H1 (cell line): Measurements from ENCODE around the gene C3orf22. TPM values are rescaled to one million over a fixed set of nuclear protein-coding genes. Genes with fewer than 3 reads are reported as not detected.

ENCODE experiments used
- CTCF ChIA-PET: fragments of 300-600 bp; sonication (Branson Sonifier 250); formaldehyde crosslinking; loops from one replicate; lab custom pipeline; 2021; ENCODE audit not compliant: partially characterized antibody; lab: Charles Lee
- POLR2A ChIA-PET: fragments of 300-600 bp; sonication (Branson Sonifier 250); formaldehyde crosslinking; loops from one replicate; lab custom pipeline; 2021; ENCODE audit warnings: inconsistent platforms; ENCODE audit not compliant: partially characterized antibody; lab: Charles Lee
- DNase-seq, 2 experiments: peaks; one replicate each; pipeline versions ENCODE4 v3.0.0 to v3.0.0-alpha.2; 2010 to 2022; ENCODE audit warnings: low spot score in 2 of 2, low read depth in 1 of 2, mixed read lengths in 1 of 2
- FAIRE-seq: peaks from 2 replicates; lab custom pipeline; 2011; peaks lifted over from hg19 to GRCh38; lab: Jason Lieb, UNC
- H2AFZ ChIP-seq: 2 replicates; pipeline ENCODE4 v1.8.1; 2012; ENCODE audit warnings: low read length, inconsistent platforms
- H2AK5ac ChIP-seq: 2 replicates; pipeline ENCODE4 v1.6.1; 2013; ENCODE audit warnings: low read depth, low read length
- H2BK120ac ChIP-seq: replicated peaks from 2 replicates; pipeline ENCODE3; 2013; ENCODE audit warnings: low read depth, low read length, inconsistent platforms
- H2BK12ac ChIP-seq: 2 replicates; pipeline ENCODE4 v1.6.1; 2013; ENCODE audit warnings: low read depth, low read length
- H2BK15ac ChIP-seq: 2 replicates; pipeline ENCODE4 v1.6.1; 2013; ENCODE audit warnings: low read length
- H2BK20ac ChIP-seq: 2 replicates; pipeline ENCODE4 v1.6.1; 2013; ENCODE audit warnings: low read length
- H2BK5ac ChIP-seq: 2 replicates; pipeline ENCODE4 v1.6.1; 2013; ENCODE audit warnings: low read depth, low read length
- H3K14ac ChIP-seq: 2 replicates; pipeline ENCODE4 v1.6.1; 2013; ENCODE audit warnings: inconsistent platforms; ENCODE audit not compliant: insufficient read length
- H3K18ac ChIP-seq: 2 replicates; pipeline ENCODE4 v1.6.1; 2013; ENCODE audit warnings: low read length; ENCODE audit errors: extremely low read depth
- H3K23ac ChIP-seq: 2 replicates; pipeline ENCODE4 v1.6.1; 2013; ENCODE audit warnings: inconsistent platforms; ENCODE audit not compliant: insufficient read length
- H3K23me2 ChIP-seq: 2 replicates; pipeline ENCODE4 v1.6.1; 2013; ENCODE audit warnings: low read depth, low read length
- H3K27ac ChIP-seq: 2 replicates; pipeline ENCODE4 v1.6.1; 2011; ENCODE audit warnings: low read depth, low read length, inconsistent platforms
- H3K27me3 ChIP-seq, 4 experiments: replicated peaks in 1 of 4; 1 replicate in 1 of 4; 2 replicates in 3 of 4; pipeline versions ENCODE4 v1.6.1 to v1.8.1; 2011 to 2013; ENCODE audit warnings: low read length in 3 of 4, mild to moderate bottlenecking in 3 of 4, inconsistent platforms in 2 of 4, mixed read lengths in 2 of 4, moderate library complexity in 1 of 4; ENCODE audit not compliant: control insufficient read depth in 3 of 4, insufficient read depth in 3 of 4; ENCODE audit errors: extremely low read depth in 1 of 4
- H3K36me3 ChIP-seq, 4 experiments: 2 replicates each; pipeline versions ENCODE4 v1.6.1 to v1.8.1; 2011 to 2013; ENCODE audit warnings: mild to moderate bottlenecking in 4 of 4, low read length in 3 of 4, moderate library complexity in 2 of 4, control low read depth in 1 of 4, inconsistent platforms in 1 of 4; ENCODE audit not compliant: insufficient read depth in 4 of 4, control insufficient read depth in 2 of 4
- H3K4ac ChIP-seq: replicated peaks from 2 replicates; pipeline ENCODE3; 2013; ENCODE audit warnings: low read length, low read depth, mixed read lengths, inconsistent platforms; ENCODE audit not compliant: insufficient read length
- H3K4me1 ChIP-seq, 4 experiments: replicated peaks in 1 of 4; 1 replicate in 1 of 4; 2 replicates in 3 of 4; pipeline versions ENCODE4 v1.6.1 to v1.8.1; 2011 to 2013; ENCODE audit warnings: low read length in 3 of 4, inconsistent platforms in 2 of 4, mixed read lengths in 1 of 4; ENCODE audit not compliant: insufficient read depth in 4 of 4, control insufficient read depth in 3 of 4
- H3K4me2 ChIP-seq, 2 experiments: 2 replicates each; pipeline versions ENCODE4 v1.6.1 to v1.8.1; 2011 to 2013; ENCODE audit warnings: low read depth in 2 of 2, low read length in 2 of 2, control low read depth in 1 of 2, inconsistent platforms in 1 of 2, mild to moderate bottlenecking in 1 of 2; ENCODE audit not compliant: insufficient read depth in 1 of 2
- H3K4me3 ChIP-seq, 4 experiments: fragments of 200-600, 300-600 bp in 1 of 4; sonication (generic), shearing (Covaris generic), sonication (Bioruptor Twin) in 1 of 4; 2 replicates each; pipeline versions ENCODE4 v1.5.1 to v1.8.1; 2011 to 2016; ENCODE audit warnings: low read length in 4 of 4, low read depth in 3 of 4, control low read depth in 2 of 4, inconsistent platforms in 2 of 4, mild to moderate bottlenecking in 2 of 4, mixed read lengths in 1 of 4, moderate library complexity in 1 of 4; ENCODE audit not compliant: insufficient read depth in 2 of 4; ENCODE audit errors: extremely low read depth in 1 of 4
- H3K56ac ChIP-seq: replicated peaks from 2 replicates; pipeline ENCODE3; 2013; ENCODE audit warnings: low read depth, mild to moderate bottlenecking, mixed read lengths, low read length, inconsistent platforms; ENCODE audit not compliant: insufficient read length
- H3K79me1 ChIP-seq: 2 replicates; pipeline ENCODE4 v1.6.1; 2013; ENCODE audit warnings: low read depth, low read length, control low read depth
- H3K79me2 ChIP-seq, 2 experiments: 2 replicates each; pipeline versions ENCODE4 v1.6.1 to v1.8.1; 2012 to 2013; ENCODE audit warnings: low read length in 2 of 2, mild to moderate bottlenecking in 2 of 2, inconsistent platforms in 1 of 2; ENCODE audit not compliant: insufficient read depth in 2 of 2, control insufficient read depth in 1 of 2
- H3K9ac ChIP-seq, 4 experiments: replicated peaks in 1 of 4; 1 replicate in 1 of 4; 2 replicates in 3 of 4; pipeline versions ENCODE4 v1.6.1 to v1.8.1; 2011 to 2013; ENCODE audit warnings: low read depth in 3 of 4, low read length in 3 of 4, control low read depth in 2 of 4, mild to moderate bottlenecking in 2 of 4, moderate library complexity in 2 of 4, inconsistent platforms in 1 of 4; ENCODE audit errors: extremely low read depth in 1 of 4
- H3K9me3 ChIP-seq, 2 experiments: 2 replicates each; pipeline versions ENCODE4 v1.6.1 to v1.8.1; 2012 to 2013; ENCODE audit warnings: mild to moderate bottlenecking in 2 of 2, moderate library complexity in 2 of 2, control low read depth in 1 of 2, inconsistent platforms in 1 of 2, low read depth in 1 of 2, low read length in 1 of 2, mixed read lengths in 1 of 2; ENCODE audit not compliant: insufficient read depth in 2 of 2
- H4K20me1 ChIP-seq, 2 experiments: replicated peaks in 1 of 2; 2 replicates each; pipeline versions ENCODE3 to v1.8.1; 2011 to 2013; ENCODE audit warnings: inconsistent platforms in 2 of 2, low read length in 2 of 2, mild to moderate bottlenecking in 1 of 2; ENCODE audit not compliant: insufficient read depth in 2 of 2, control insufficient read depth in 1 of 2
- H4K5ac ChIP-seq: 2 replicates; pipeline ENCODE4 v1.6.1; 2013; ENCODE audit warnings: low read length, low read depth, mixed read lengths, inconsistent platforms; ENCODE audit not compliant: insufficient read length
- H4K8ac ChIP-seq: 2 replicates; pipeline ENCODE4 v1.8.0; 2013; ENCODE audit warnings: mild to moderate bottlenecking, moderate library complexity, low read length, inconsistent platforms; ENCODE audit not compliant: insufficient read depth; ENCODE audit errors: extremely low read depth
- H4K91ac ChIP-seq: replicated peaks from 2 replicates; pipeline ENCODE3; 2013; ENCODE audit warnings: low read length, mixed read lengths, inconsistent platforms; ENCODE audit not compliant: insufficient read length
- CEBPB ChIP-seq: IDR thresholded peaks from 2 replicates; pipeline ENCODE4 v1.6.1; 2012; ENCODE audit warnings: low read depth, low read length
- FOSL1 ChIP-seq: IDR thresholded peaks from 2 replicates; pipeline ENCODE4 v1.6.1; 2011; ENCODE audit warnings: mild to moderate bottlenecking, low read depth, low read length, moderate library complexity; ENCODE audit not compliant: insufficient read depth
- GABPA ChIP-seq: IDR thresholded peaks from 2 replicates; pipeline ENCODE4 v1.6.1; 2011; ENCODE audit warnings: mild to moderate bottlenecking, low read length, moderate library complexity, borderline replicate concordance; ENCODE audit not compliant: insufficient read depth
- HDAC6 ChIP-seq: IDR thresholded peaks from one replicate; pipeline ENCODE4 v1.7.1; 2012; ENCODE audit warnings: low read depth, mild to moderate bottlenecking, inconsistent platforms, low read length, moderate library complexity
- JUND ChIP-seq: IDR thresholded peaks from 2 replicates; pipeline ENCODE4 v1.6.1; 2011; ENCODE audit warnings: mild to moderate bottlenecking, improper control_type of control experiment, low read length
- KDM5A ChIP-seq: fragments of 200-600 bp; IDR thresholded peaks from 2 replicates; pipeline ENCODE4 v1.7.1; 2012; ENCODE audit warnings: mild to moderate bottlenecking, low read length, inconsistent platforms, mixed read lengths
- NANOG ChIP-seq: IDR thresholded peaks from 2 replicates; pipeline ENCODE4 v1.6.1; 2011; ENCODE audit warnings: low read length, low read depth, mild to moderate bottlenecking, inconsistent platforms; ENCODE audit not compliant: insufficient read depth, poor library complexity, severe bottlenecking
- PHF8 ChIP-seq: fragments of 200-600 bp; sonication (generic); conservative IDR thresholded peaks from 2 replicates; pipeline ENCODE4 v1.7.1; 2012; ENCODE audit warnings: low read depth, mild to moderate bottlenecking, inconsistent platforms, low read length, moderate library complexity
- RXRA ChIP-seq: IDR thresholded peaks from 2 replicates; pipeline ENCODE4 v1.6.1; 2011; ENCODE audit warnings: low read depth, mild to moderate bottlenecking, low read length, moderate library complexity; ENCODE audit not compliant: insufficient read depth
- SIRT6 ChIP-seq: IDR thresholded peaks from one replicate; pipeline ENCODE4 v1.7.1; 2012; ENCODE audit warnings: low read length, inconsistent platforms
- SP1 ChIP-seq: IDR thresholded peaks from 2 replicates; pipeline ENCODE4 v1.6.1; 2011; ENCODE audit warnings: low read depth, low read length
- TAF7 ChIP-seq: optimal IDR thresholded peaks from 2 replicates; pipeline ENCODE3; 2011; ENCODE audit warnings: low read depth, mild to moderate bottlenecking, inconsistent platforms, low read length, moderate library complexity, borderline replicate concordance
- TBP ChIP-seq: IDR thresholded peaks from 2 replicates; pipeline ENCODE4 v1.6.1; 2011; ENCODE audit warnings: low read depth, low read length, improper control_type of control experiment
- TCF12 ChIP-seq: IDR thresholded peaks from 2 replicates; pipeline ENCODE4 v1.6.1; 2011; ENCODE audit warnings: low read depth, mild to moderate bottlenecking, low read length
- WGBS, 2 experiments: shearing (Covaris generic) in 1 of 2; methylation state at CpG; one replicate each; pipeline versions ENCODE4 v1.1.6 to v1.1.7; 2013 to 2015; ENCODE audit warnings: low lambda C conversion rate in 2 of 2, mixed read lengths in 2 of 2, inconsistent platforms in 1 of 2, low coverage in 1 of 2, missing lambda C conversion rate in 1 of 2; ENCODE audit not compliant: insufficient replicate concordance in 2 of 2, insufficient coverage in 1 of 2, insufficient read length in 1 of 2; ENCODE audit errors: extremely low coverage in 1 of 2, missing lambda C conversion rate in 1 of 2; 5-methylcytosine and 5-hydroxymethylcytosine counted together
- polyA plus RNA-seq, 7 experiments: library from polyadenylated mRNA; depleted of rRNA in 3 of 7; stranded (reverse) in 5 of 7; unstranded in 2 of 7; fragments of >200 nt in 5 of 7; fragments of 200-250 nt in 2 of 7; gene quantifications; 1 replicate in 5 of 7; 2 replicates in 1 of 7; 4 replicates in 1 of 7; pipeline versions ENCODE4 v1.2.1 to v1.2.3, GENCODE V29; 2011 to 2013; ENCODE audit warnings: missing spikeins in 2 of 7, mixed read lengths in 2 of 7
- total RNA-seq: library from RNA; stranded (reverse); fragmentation: NEBNext Ultra II Directional; extraction: Animal tissue kit (Norgen Biotek cat#: 25700); gene quantifications from 2 replicates; pipeline ENCODE4 v1.2.1, GENCODE V29; 2021

The C3orf22 gene
- total and polyA plus RNA-seq, 2 of the 8 experiments (the other 6 are each of a cell fraction or from before 2014, with no cell fraction given) = not detected

GRCh38 chr3:126511291-126511690, 47.4 kb downstream of the C3orf22 start:
- Histone ChIP-seq H3K79me2 (no peaks in the 10 kb centered on the region), H4K8ac (no peak overlapping the region), H3K27me3 (no peaks in the 10 kb centered on the region), H3K56ac (no peak overlapping the region), H3K36me3 (no peaks in the 10 kb centered on the region), H4K20me1 (no peaks in the 10 kb centered on the region), H2BK15ac (no peak overlapping the region), H2BK120ac (no peak overlapping the region), H3K23ac (no peak overlapping the region), H2BK12ac (no peak overlapping the region), H3K9ac (no peak overlapping the region), H4K5ac (no peak overlapping the region), H3K4me2 (no peak overlapping the region), H3K18ac (no peak overlapping the region), H3K23me2 (no peaks in the 10 kb centered on the region; the same call in 1 of the 2 replicates), H3K14ac (no peak overlapping the region), H3K4me3 (no peak overlapping the region), H3K27ac (no peak overlapping the region), H3K4ac (no peak overlapping the region), H3K4me1 (no peaks in the 10 kb centered on the region), H2AK5ac (no peak overlapping the region), H4K91ac (no peak overlapping the region), H2BK5ac (no peak overlapping the region), H3K79me1 (no peaks in the 10 kb centered on the region), H2BK20ac (no peak overlapping the region), H3K9me3 (no peaks in the 10 kb centered on the region), H2AFZ (no peak overlapping the region)
- WGBS, 2 experiments = 71% methylated on average over 7 of the region's 7 CpGs; no CpG with 5 or more reads in 1 of the 2 experiments
- no peak for TF ChIP-seq SP1
- no peak for TF ChIP-seq TCF12
- TF ChIP-seq RXRA = no peak
- TF ChIP-seq GABPA = no peak
- TF ChIP-seq FOSL1 = no peak
- TF ChIP-seq SIRT6 = no peak
- TF ChIP-seq NANOG = no peak
- no peak for TF ChIP-seq HDAC6
- no peak for TF ChIP-seq CEBPB
- no peak for TF ChIP-seq TBP
- no peak for TF ChIP-seq TAF7
- TF ChIP-seq KDM5A = no peak
- TF ChIP-seq JUND = no peak
- TF ChIP-seq PHF8 = no peak
- FAIRE-seq (no peak), DNase-seq (no peak)
- ChIA-PET POLR2A (interaction anchor here (1.2 kb wide), 1 partner anchor 38 kb away, joined by 3 read pairs; no protein-coding TSS in a partner anchor), CTCF (interaction anchor here (0.6 to 5.3 kb wide), 12 partner anchors 8 to 471 kb away, joined by 3 to 30 read pairs (median 3); partner anchors contain the start of gene PLXNA1)
